NCI-H1092 (cell line): Measurements from ENCODE around the gene FOXD1.

Source experiments
- DNase-seq: peaks from one replicate; lab custom pipeline; 2025; lab: John Stamatoyannopoulos, UW

The FOXD1 gene

GRCh38 chr5:73438645-73439470 lies 9.7 kb downstream of the FOXD1 start:
- DNase-seq = no peak

DNA sequence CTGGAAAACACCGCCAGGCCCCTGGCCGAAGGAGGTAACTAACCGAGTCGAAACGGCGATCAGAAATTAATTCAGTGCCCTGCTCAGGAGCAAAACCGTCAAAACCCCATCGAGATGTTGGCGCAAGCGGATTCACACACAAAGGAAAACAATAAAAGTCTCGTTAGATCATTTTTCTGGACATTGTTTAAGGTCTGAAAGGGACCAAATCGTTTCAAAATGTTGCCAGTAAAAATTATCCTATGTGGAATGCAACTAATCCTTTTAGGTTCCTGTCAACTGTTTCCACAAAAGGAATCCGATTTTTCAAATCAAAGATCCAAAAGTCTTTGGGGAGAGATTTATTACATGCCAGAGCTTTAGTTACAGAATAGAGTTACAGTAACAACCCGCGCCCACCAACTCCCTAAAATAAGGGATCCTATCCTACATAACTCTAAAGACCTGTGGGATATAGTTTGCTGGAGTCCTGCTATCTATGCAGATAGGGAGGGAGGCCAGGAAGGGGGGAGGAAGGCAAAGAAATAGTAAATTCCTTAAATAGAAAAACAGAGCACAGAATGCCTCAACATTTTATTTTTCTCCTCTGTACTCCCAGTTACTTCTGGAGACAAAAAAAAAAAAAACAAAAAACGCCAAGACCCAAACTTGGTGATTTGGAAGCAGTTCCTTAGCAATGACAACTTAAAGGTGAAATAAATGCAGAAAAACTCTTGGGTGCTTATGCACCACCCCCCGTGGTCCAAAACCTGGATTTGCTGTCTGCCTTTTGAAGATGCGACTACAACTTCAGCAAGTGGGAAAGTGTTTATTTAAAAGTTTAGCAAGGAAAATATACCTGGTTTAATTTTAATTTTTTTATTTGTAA lies 10.6 kb downstream of the FOXD1 start:
- no peak for DNase-seq

DNA sequence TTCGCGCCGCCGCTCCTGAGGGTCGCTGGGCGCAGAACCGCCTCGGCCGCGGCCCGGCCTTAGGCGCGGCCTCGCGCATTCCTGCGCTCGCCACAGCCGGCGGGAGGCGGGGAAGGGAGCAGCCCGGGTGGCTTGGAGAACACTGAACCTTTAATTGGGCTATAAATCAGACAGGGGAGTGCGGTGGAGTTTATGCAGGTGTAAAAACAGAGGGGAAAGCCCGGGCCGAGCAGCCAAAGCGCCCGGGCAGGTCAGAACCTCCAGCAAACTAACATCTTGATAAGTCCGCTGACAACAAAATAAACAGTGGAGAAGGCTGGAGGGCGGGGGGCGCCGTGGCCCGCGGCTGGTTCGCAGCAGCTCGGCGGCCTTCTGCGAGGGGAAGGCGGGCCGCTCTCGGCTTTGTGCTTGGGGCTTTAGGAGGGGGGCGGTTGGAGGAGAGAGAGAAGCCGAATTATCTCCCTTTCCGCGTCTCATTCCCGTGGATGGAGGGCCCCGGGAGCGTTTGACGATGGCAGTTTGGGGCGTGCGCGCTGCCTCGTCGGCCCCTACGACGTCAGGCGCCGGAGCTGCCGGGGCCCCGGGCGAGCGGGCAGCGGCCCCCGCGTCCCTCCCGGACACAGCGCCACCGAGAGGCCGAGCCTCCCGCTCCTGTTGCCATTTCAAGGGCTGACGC lies 11.3 kb downstream of the FOXD1 start:
- DNase-seq = peak; percentile 38

DNA sequence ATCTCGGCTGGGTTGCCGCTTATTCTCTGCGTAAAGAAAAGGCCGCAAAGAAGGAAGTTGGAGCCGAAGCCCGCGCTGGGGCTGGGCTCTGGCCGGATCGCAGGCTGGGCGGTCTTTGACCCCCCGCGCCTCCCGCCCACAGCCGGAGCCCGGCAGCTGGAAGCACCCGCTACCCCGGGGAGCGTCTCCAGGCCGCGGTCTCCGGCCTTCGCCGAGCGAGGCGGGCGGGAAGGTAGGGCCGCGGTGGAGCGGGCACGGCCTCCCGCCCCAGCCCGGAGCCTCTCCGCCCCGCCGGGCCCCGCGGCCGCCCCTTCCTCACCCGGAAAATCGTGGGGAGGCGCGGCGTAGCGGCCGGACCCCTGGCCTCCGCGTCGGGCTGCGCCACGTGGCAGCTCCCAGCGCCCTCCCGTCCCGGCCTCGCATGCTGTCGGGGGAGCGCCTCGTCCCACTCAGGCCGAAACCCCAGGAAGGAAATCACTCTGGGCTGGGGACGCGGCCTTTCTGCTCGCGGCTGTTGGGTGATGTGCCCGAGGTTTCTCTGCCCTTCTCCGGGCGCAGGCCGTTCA lies 12.0 kb downstream of the FOXD1 start:
- no peak for DNase-seq

DNA sequence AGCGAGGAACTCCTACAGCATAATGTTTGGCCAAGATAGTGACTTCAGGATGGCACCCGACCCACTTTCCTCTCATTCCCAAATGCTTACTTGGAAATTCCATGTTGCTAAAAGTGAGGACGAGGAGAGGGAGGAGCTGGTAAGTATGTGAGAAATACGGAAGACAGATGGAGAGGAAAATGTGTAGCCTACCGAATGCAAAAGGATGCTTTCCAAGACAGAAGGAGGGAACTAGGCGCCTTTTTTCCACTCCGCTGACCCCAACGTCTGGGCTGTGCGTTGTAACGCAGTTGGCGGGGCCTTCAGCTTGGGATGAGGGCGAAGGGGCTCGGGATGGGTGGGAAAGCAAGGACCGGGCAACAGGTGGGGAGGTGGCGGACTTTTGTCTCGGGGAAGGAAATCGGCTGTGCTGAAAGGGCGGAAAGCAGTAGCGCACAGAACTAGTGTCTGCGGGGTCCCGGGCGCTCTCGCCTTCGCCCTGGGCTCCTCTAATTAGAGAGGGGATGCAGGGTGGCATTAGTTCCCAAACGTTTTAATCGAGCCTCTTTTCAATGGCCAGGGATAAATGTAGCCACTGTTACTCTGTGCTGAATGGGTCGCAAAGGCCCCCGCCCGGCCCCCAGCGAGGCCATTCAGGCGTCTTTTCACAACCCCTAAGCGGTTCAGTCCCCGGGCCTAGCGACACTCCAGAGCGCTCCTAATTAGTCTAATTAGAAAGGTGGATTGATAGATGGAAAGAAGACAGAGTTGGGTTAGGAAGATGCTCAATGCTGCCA lies 12.6 kb downstream of the FOXD1 start:
- DNase-seq = no peak

DNA sequence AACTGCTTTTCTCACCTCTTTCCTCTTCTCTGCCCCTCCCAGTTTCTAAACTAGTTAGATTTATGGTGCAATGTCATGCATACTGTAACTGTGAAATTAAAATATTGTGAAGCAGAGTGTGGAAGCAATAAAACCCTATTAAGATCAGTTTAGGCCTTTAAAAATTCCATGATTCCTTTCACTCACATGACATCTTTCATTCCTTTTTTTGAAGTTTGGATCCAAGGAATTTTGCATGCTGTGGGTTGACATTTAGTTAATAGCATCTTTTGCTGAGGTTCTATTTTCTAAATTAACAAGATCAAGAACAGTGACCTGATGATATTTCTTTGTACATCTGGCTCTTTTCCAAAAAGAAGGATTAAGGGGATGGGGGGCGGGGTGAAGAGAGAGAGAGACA lies 13.7 kb downstream of the FOXD1 start:
- DNase-seq = no peak

DNA sequence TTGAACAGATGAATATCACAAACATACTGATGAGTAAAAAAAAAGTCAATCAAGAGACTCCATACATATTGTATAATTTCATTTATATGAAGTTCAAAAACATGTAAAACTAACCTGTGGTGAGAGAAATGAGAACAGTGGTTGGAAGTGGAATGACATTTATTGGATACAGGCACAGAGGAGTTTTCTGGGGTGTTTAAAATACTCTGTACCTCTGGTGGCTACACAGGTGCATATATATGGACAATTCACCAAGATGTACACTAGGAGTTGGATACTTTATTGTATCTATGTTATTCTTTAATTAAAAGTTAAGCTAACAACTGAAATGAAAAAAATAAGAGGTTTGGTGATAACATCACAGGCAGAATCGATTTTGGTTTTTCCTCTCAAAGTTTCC lies 14.1 kb downstream of the FOXD1 start:
- DNase-seq = no peak

DNA sequence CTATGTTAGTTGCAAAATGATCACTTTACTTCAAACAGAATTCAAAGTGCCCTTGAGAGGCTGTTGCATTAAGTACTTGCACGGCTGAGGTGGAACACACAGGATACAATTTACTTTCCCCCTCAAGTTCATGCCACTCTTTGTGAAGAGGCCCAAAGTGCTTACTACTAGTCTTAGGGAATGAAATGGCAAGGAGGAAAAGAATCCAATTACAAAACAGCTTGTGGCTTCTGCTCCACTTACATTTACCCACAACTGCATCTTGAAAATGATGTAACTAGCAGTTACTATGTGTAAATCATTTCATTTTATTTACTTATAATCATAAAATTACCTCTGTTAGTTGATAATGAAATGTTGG lies 14.6 kb downstream of the FOXD1 start:
- DNase-seq = no peak

GRCh38 chr5:73433272-73433981 lies 15.2 kb downstream of the FOXD1 start:
- no peak for DNase-seq

DNA sequence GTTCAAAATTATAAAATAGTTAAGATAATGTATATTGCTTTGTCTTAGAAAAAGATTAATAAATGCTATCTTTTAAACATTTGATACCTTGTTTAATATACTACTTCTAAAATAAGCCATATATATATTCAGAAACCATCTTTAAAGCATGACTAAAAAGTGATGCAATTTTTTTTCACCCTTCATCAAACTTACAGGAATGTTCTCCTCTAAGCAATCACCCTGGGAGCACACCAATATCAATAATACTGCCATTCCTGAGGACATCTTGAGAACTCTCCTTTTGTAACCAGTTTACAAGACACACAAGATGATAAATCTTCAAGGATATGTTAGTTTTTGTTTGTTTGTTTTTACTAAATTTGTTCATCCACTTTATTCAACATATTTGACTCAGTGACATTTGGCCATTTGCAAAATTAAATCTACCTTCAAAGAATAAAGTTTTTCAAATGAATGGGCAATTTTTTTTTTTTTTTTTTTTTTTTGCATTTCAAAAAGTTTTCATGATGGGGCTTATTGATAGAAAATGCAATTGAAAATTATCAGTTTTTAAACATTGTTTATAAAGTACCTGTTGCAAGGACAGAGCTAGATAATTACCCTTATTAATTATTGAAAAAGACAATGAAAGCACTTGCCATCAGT lies 17.2 kb downstream of the FOXD1 start:
- DNase-seq = no peak

DNA sequence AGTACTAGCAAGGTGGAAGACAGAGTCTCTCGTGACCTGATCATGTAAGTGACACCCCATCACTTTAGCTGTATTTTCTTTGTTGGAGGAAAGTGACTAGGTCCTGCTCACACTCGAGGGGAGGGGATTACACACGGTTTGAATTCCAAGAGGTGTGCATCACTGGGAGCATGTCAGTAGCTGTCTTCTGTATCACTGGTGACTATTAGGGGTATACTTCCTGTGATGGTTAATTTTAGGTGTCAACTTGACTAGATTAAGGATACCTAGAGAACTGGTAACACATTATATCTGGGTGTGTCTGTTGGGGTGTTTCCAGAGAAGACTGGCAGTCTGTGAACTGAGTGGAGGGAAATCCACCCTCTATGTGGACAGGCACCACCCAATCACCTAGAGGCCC lies 22.5 kb downstream of the FOXD1 start:
- no peak for DNase-seq

DNA sequence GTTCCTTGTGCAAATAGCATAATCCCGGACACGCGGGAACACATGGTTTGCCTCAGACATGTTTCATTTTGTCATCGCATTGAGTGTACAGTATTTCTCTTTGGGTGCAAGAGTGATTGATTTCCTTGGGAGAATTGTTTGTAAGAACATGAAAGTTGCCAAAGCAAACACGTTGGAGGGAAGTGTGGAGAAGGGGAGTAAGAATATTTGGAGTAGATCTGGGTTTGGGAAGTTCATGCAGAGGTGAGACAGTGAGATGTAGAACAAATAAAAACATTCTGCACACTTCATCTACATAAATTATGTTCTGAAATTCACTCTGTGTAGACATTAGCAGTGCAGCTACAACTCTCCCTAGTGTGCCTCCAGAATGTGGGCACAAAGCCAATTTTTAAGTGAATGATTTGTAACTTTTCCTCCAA lies 24.0 kb downstream of the FOXD1 start:
- DNase-seq = no peak

- DNase-seq = no peak
Measured at GRCh38 chr5:73422164-73422563, 26.4 kb downstream of the FOXD1 start.

GRCh38 chr5:73420666-73421065 lies 27.9 kb downstream of the FOXD1 start:
- no peak for DNase-seq

DNA sequence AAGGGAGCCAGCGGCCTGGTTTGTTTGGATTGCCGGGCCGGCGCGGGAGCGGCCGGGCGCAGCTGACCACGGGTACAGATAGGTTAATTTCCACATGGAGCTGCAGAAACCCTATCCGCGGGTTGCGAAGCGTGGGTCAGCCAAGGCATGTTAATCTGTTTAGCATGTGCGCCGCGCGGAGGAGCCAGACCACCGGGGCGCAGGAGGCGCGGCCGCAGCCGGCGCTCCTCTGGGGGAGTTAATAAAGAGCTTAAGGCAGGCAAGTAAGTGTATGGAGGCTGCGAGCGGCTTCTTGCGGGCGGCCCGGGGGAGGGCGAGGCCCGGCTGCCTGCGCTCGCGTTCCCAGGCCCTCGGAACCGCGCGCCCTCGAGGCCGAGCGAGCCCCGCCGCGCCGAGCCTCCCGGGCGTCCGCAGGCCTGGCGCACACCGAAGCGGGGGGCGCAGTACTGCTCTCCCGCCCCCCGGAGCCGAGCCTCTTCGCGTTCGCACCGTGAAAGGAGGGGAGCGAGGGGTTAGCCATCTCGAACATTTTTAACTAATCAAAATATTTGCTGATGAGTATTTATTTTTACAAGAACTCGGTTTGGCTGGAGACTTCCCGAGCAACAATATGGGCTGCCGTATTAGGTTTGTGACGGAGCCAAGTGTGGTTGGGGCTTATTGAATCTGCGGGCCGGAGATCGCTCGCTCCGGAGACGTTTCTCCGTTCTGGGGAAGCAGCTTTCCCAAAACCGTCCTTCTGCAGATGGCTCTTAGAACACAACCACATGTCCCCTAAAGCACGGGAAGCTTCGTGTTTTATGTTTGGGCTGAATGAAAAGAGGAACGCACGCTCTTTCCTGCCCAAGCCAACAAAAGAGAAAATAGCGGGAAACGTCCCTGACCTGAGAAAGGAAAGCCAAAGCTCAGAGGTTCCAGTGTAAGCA lies 28.8 kb downstream of the FOXD1 start:
- no peak for DNase-seq

GRCh38 chr5:73419117-73419464 lies 29.5 kb downstream of the FOXD1 start:
- peak; percentile 37 for DNase-seq

GRCh38 chr5:73418244-73418691 lies 30.3 kb downstream of the FOXD1 start:
- DNase-seq = no peak

DNA sequence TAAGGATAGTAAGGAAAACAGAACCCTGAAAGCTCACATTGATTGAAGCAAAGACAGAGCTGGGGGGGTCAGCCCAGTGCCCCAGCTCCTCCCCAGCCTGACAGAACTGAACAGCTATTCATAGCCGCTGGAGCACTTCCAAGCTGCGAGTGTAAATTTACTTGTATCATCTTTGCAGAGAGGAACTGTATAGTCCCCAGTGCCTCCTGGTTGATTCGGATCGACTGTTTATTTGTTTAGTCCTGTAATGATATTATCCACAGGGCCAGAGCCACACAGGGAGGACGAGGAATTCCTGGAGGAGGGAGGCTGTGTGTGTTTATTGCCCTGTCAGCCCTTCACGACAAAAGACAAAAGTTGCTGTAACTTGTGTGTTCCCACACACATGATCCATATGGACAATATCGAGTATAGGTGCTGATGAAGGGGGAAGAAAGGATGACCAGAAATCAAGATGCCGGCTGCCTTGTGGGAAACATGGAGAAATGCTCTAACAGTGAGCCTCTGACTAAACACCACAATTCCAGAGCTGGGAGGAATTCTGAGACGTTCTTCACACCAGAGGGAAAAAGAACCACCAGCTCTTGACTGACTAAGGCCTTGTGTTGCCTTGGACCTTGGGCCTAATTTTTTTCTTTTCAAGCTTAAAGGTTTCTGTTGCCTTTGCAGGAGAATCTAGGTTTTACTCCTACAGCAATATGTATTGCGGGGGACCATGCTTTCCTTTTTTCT lies 31.1 kb downstream of the FOXD1 start:
- DNase-seq = peak; percentile 36

- no peak for DNase-seq
Measured at GRCh38 chr5:73415617-73416016, 33.0 kb downstream of the FOXD1 start.
